ENCODE measurements around the gene MAP3K4.
A peak's percentile ranks its signal among the peaks of the same experiment; 100 is the strongest.

MAP3K4 gene

GRCh38 chr6:161044335-161044734 is 52.8 kb downstream of the MAP3K4 start:
- DNase-seq (ENCODE audit: insufficient read length, low spot score) = no peak
- no peak for FAIRE-seq
- no peak for TF ChIP-seq POLR2A (IDR thresholded peaks at IDR 0.05; ENCODE audit: low read depth, low read length)
- no peak for TF ChIP-seq SPI1 (IDR thresholded peaks at IDR 0.05; ENCODE audit: low read depth, low read length)
- TF ChIP-seq TAF1 (IDR thresholded peaks at IDR 0.05; ENCODE audit: low read depth, low read length) = no peak
- no peak for TF ChIP-seq POU2F2 (IDR thresholded peaks at IDR 0.05; ENCODE audit: low read depth, low read length)
- TF ChIP-seq PAX5 (IDR thresholded peaks at IDR 0.05; ENCODE audit: insufficient read depth, low read length, severe bottlenecking) = no peak
- TF ChIP-seq POLR2AphosphoS5 (IDR thresholded peaks at IDR 0.05; ENCODE audit: low read depth, low read length) = no peak

GRCh38 chr6:161048641-161049040 is 57.1 kb downstream of the MAP3K4 start:
- FAIRE-seq = no peak
- TF ChIP-seq POU2F2 (IDR thresholded peaks at IDR 0.05; ENCODE audit: low read depth, low read length) (no peak), POLR2A (IDR thresholded peaks at IDR 0.05; ENCODE audit: low read depth, low read length) (no peak), SPI1 (IDR thresholded peaks at IDR 0.05; ENCODE audit: low read depth, low read length) (no peak), PAX5 (IDR thresholded peaks at IDR 0.05; ENCODE audit: insufficient read depth, low read length, severe bottlenecking) (no peak), TAF1 (IDR thresholded peaks at IDR 0.05; ENCODE audit: low read depth, low read length) (no peak), POLR2AphosphoS5 (IDR thresholded peaks at IDR 0.05; ENCODE audit: low read depth, low read length) (no peak)

GRCh38 chr6:161050134-161050765 is 58.7 kb downstream of the MAP3K4 start:
- no peak for FAIRE-seq
- TF ChIP-seq TAF1 (IDR thresholded peaks at IDR 0.05; ENCODE audit: low read depth, low read length) = no peak
- DNase-seq (ENCODE audit: insufficient read length, low spot score) = no peak

More at GRCh38 chr6:161048641-161049040, 57.1 kb downstream of the MAP3K4 start:
- no peak for DNase-seq (ENCODE audit: insufficient read length, low spot score)

GRCh38 chr6:161053103-161053502 is 61.5 kb downstream of the MAP3K4 start:
- DNase-seq (ENCODE audit: insufficient read length, low spot score) (no peak), FAIRE-seq (no peak)
- TF ChIP-seq PAX5 (IDR thresholded peaks at IDR 0.05; ENCODE audit: insufficient read depth, low read length, severe bottlenecking) = no peak
- TF ChIP-seq POLR2A (IDR thresholded peaks at IDR 0.05; ENCODE audit: low read depth, low read length) = no peak
- TF ChIP-seq SPI1 (IDR thresholded peaks at IDR 0.05; ENCODE audit: low read depth, low read length) = no peak

- FAIRE-seq (no peak), DNase-seq (ENCODE audit: insufficient read length, low spot score) (no peak)
- no peak for TF ChIP-seq PAX5 (IDR thresholded peaks at IDR 0.05; ENCODE audit: insufficient read depth, low read length, severe bottlenecking)
- no peak for TF ChIP-seq TAF1 (IDR thresholded peaks at IDR 0.05; ENCODE audit: low read depth, low read length)
- TF ChIP-seq POLR2A (IDR thresholded peaks at IDR 0.05; ENCODE audit: low read depth, low read length) = no peak
- no peak for TF ChIP-seq POU2F2 (IDR thresholded peaks at IDR 0.05; ENCODE audit: low read depth, low read length)
- TF ChIP-seq SPI1 (IDR thresholded peaks at IDR 0.05; ENCODE audit: low read depth, low read length) = no peak
- no peak for TF ChIP-seq POLR2AphosphoS5 (IDR thresholded peaks at IDR 0.05; ENCODE audit: low read depth, low read length)
These were observed 63.3 kb downstream of the MAP3K4 start for GRCh38 chr6:161054876-161055275.

- no peak for FAIRE-seq
- TF ChIP-seq SPI1 (IDR thresholded peaks at IDR 0.05; ENCODE audit: low read depth, low read length) (no peak), POLR2A (IDR thresholded peaks at IDR 0.05; ENCODE audit: low read depth, low read length) (no peak)
- no peak for DNase-seq (ENCODE audit: insufficient read length, low spot score)
These were observed 64.9 kb downstream of the MAP3K4 start for GRCh38 chr6:161056451-161056850.

GRCh38 chr6:161057103-161058091 is 65.8 kb downstream of the MAP3K4 start:
- no peak for DNase-seq (ENCODE audit: insufficient read length, low spot score)
- peak; percentile 40 for FAIRE-seq
- no peak for TF ChIP-seq POLR2AphosphoS5 (IDR thresholded peaks at IDR 0.05; ENCODE audit: low read depth, low read length)
- no peak for TF ChIP-seq PAX5 (IDR thresholded peaks at IDR 0.05; ENCODE audit: insufficient read depth, low read length, severe bottlenecking)
- TF ChIP-seq POLR2A (IDR thresholded peaks at IDR 0.05; ENCODE audit: low read depth, low read length) = no peak
- no peak for TF ChIP-seq SPI1 (IDR thresholded peaks at IDR 0.05; ENCODE audit: low read depth, low read length)
- TF ChIP-seq TAF1 (IDR thresholded peaks at IDR 0.05; ENCODE audit: low read depth, low read length) = no peak

- no peak for TF ChIP-seq PAX5 (IDR thresholded peaks at IDR 0.05; ENCODE audit: insufficient read depth, low read length, severe bottlenecking)
- no peak for TF ChIP-seq POLR2A (IDR thresholded peaks at IDR 0.05; ENCODE audit: low read depth, low read length)
- TF ChIP-seq SPI1 (IDR thresholded peaks at IDR 0.05; ENCODE audit: low read depth, low read length) = no peak
- no peak for TF ChIP-seq POLR2AphosphoS5 (IDR thresholded peaks at IDR 0.05; ENCODE audit: low read depth, low read length)
- TF ChIP-seq POU2F2 (IDR thresholded peaks at IDR 0.05; ENCODE audit: low read depth, low read length) = no peak
- TF ChIP-seq TAF1 (IDR thresholded peaks at IDR 0.05; ENCODE audit: low read depth, low read length) = no peak
- DNase-seq (ENCODE audit: insufficient read length, low spot score) = no peak
- no peak for FAIRE-seq
These were observed 67.2 kb downstream of the MAP3K4 start for GRCh38 chr6:161058741-161059140.

GRCh38 chr6:161061576-161061975 is 70.0 kb downstream of the MAP3K4 start:
- DNase-seq (ENCODE audit: insufficient read length, low spot score) (no peak), FAIRE-seq (no peak)
- TF ChIP-seq TAF1 (IDR thresholded peaks at IDR 0.05; ENCODE audit: low read depth, low read length) (no peak), SPI1 (IDR thresholded peaks at IDR 0.05; ENCODE audit: low read depth, low read length) (no peak), POU2F2 (IDR thresholded peaks at IDR 0.05; ENCODE audit: low read depth, low read length) (no peak), POLR2A (IDR thresholded peaks at IDR 0.05; ENCODE audit: low read depth, low read length) (no peak), PAX5 (IDR thresholded peaks at IDR 0.05; ENCODE audit: insufficient read depth, low read length, severe bottlenecking) (no peak), POLR2AphosphoS5 (IDR thresholded peaks at IDR 0.05; ENCODE audit: low read depth, low read length) (no peak)

GRCh38 chr6:161064915-161065314 is 73.3 kb downstream of the MAP3K4 start:
- peak; percentile 71 for TF ChIP-seq SPI1 (IDR thresholded peaks at IDR 0.05; ENCODE audit: low read depth, low read length)
- no peak for TF ChIP-seq TAF1 (IDR thresholded peaks at IDR 0.05; ENCODE audit: low read depth, low read length)
- FAIRE-seq (no peak), DNase-seq (ENCODE audit: insufficient read length, low spot score) (no peak)
